B cell (primary cell): ENCODE results near the gene ARID3A. TPM values are rescaled to one million over a fixed set of nuclear protein-coding genes. Genes with fewer than 3 reads are reported as not detected.

Experiments
- ATAC-seq: fragments of 200-7000 bp; cut with Tn5 transposase; one replicate; pipeline ENCODE4 v1.10.0; 2021; ENCODE audit warnings: low read depth, mild to moderate bottlenecking, moderate number of reproducible peaks, moderate library complexity
- CTCF ChIA-PET: fragments of 350-600 bp; sonication (Branson Sonifier 250); formaldehyde crosslinking; loops from one replicate; lab custom pipeline; 2021; ENCODE audit warnings: antibody characterized with exemption, inconsistent platforms; lab: Charles Lee
- POLR2A ChIA-PET: fragments of 350-600 bp; sonication (Branson Sonifier 250); formaldehyde crosslinking; loops from one replicate; lab custom pipeline; 2021; ENCODE audit warnings: antibody characterized with exemption; lab: Charles Lee
- DNase-seq: peaks from one replicate; pipeline ENCODE4 v3.0.0; 2013
- H2AFZ ChIP-seq: 2 replicates; pipeline ENCODE4 v1.6.1; 2012; ENCODE audit warnings: mild to moderate bottlenecking, low read depth, low read length; ENCODE audit not compliant: insufficient read depth, poor library complexity, severe bottlenecking
- H3K27ac ChIP-seq, 2 donors: 1 replicate in 1 of 2; 2 replicates in 1 of 2; pipeline ENCODE4 v1.5.1; 2012 to 2013; ENCODE audit warnings: low read length in 2 of 2, mild to moderate bottlenecking in 2 of 2, moderate library complexity in 1 of 2
- H3K27me3 ChIP-seq, 4 experiments: fragments of 200-600 bp in 1 of 4; sonication (generic) in 1 of 4; replicated peaks in 1 of 4; 1 replicate in 2 of 4; 2 replicates in 2 of 4; pipeline versions ENCODE4 v1.6.1 to v1.7.0; 2013 to 2016; ENCODE audit warnings: low read length in 3 of 4, mild to moderate bottlenecking in 2 of 4, mixed read lengths in 1 of 4, moderate library complexity in 1 of 4; ENCODE audit not compliant: insufficient read depth in 4 of 4, control insufficient read depth in 3 of 4; ENCODE audit errors: control extremely low read depth in 1 of 4
- H3K36me3 ChIP-seq, 2 experiments: replicated peaks in 1 of 2; 1 replicate in 1 of 2; 2 replicates in 1 of 2; pipeline versions ENCODE4 v1.6.1 to v1.7.1; 2013; ENCODE audit warnings: low read length in 1 of 2; ENCODE audit not compliant: insufficient read depth in 2 of 2, control insufficient read depth in 1 of 2; ENCODE audit errors: control extremely low read depth in 1 of 2, extremely low read depth in 1 of 2
- H3K4me1 ChIP-seq, 2 donors: fragments of 200-600 bp in 1 of 2; sonication (generic) in 1 of 2; 1 replicate in 1 of 2; 2 replicates in 1 of 2; pipeline versions ENCODE4 v1.5.1 to v1.6.1; 2013 to 2017; ENCODE audit warnings: low read length in 2 of 2; ENCODE audit not compliant: control insufficient read depth in 2 of 2, insufficient read depth in 2 of 2
- H3K4me2 ChIP-seq: replicated peaks from 2 replicates; pipeline ENCODE3; 2012; ENCODE audit warnings: mild to moderate bottlenecking, low read depth, low read length; ENCODE audit not compliant: poor library complexity, severe bottlenecking
- H3K4me3 ChIP-seq, 5 experiments: fragments of 200-600 bp in 1 of 5; sonication (generic) in 1 of 5; 1 replicate in 3 of 5; 2 replicates in 2 of 5; pipeline versions ENCODE4 v1.5.1 to v1.7.0; 2011 to 2016; ENCODE audit warnings: low read length in 4 of 5, mild to moderate bottlenecking in 4 of 5, low read depth in 2 of 5, control low read depth in 1 of 5, moderate library complexity in 1 of 5; ENCODE audit not compliant: insufficient read depth in 1 of 5; ENCODE audit errors: control extremely low read depth in 1 of 5, extremely low read depth in 1 of 5
- H3K79me2 ChIP-seq: fragments of 200-600 bp; sonication (generic); one replicate; pipeline ENCODE4 v1.6.0; 2016; ENCODE audit warnings: low read length; ENCODE audit not compliant: control insufficient read depth, insufficient read depth
- H3K9ac ChIP-seq: fragments of 200-600 bp; sonication (generic); 2 replicates; pipeline ENCODE4 v1.6.1; 2017; ENCODE audit warnings: mild to moderate bottlenecking, low read length, moderate library complexity
- H3K9me3 ChIP-seq, 3 donors: one replicate each; pipeline versions ENCODE4 v1.6.1 to v1.7.1; 2013; ENCODE audit warnings: low read length in 2 of 3; ENCODE audit not compliant: control insufficient read depth in 2 of 3, insufficient read depth in 1 of 3; ENCODE audit errors: control extremely low read depth in 1 of 3
- H4K20me1 ChIP-seq: 2 replicates; pipeline ENCODE4 v1.6.0; 2012; ENCODE audit warnings: mild to moderate bottlenecking, low read length; ENCODE audit not compliant: insufficient read depth, control insufficient read depth, poor library complexity, severe bottlenecking
- H3K27ac Mint-ChIP-seq: one replicate; pipeline ENCODE4 v1.8.0; 2021; ENCODE audit warnings: mixed read lengths
- H3K27me3 Mint-ChIP-seq: one replicate; pipeline ENCODE4 v1.8.0; 2021; ENCODE audit warnings: mixed read lengths
- H3K4me1 Mint-ChIP-seq: one replicate; pipeline ENCODE4 v1.8.0; 2021; ENCODE audit warnings: mixed read lengths
- H3K4me3 Mint-ChIP-seq: one replicate; pipeline ENCODE4 v1.8.0; 2021; ENCODE audit warnings: mixed read lengths
- H3K9me3 Mint-ChIP-seq: one replicate; pipeline ENCODE4 v1.8.0; 2022; ENCODE audit warnings: mixed read lengths; ENCODE audit not compliant: insufficient read depth
- EZH2 ChIP-seq: IDR thresholded peaks from 2 replicates; pipeline ENCODE4 v1.6.1; 2012; ENCODE audit warnings: borderline replicate concordance, low read depth, mild to moderate bottlenecking, moderate library complexity, low read length; ENCODE audit not compliant: insufficient read depth, poor library complexity, severe bottlenecking
- WGBS: methylation state at CpG from one replicate; pipeline ENCODE4 v1.1.5; 2013; ENCODE audit warnings: missing lambda C conversion rate; ENCODE audit not compliant: insufficient coverage; 5-methylcytosine and 5-hydroxymethylcytosine counted together
- intact Hi-C: fragments of 100-400 bp; cut with micrococcal nuclease; formaldehyde crosslinking; loops from one replicate; pipeline ENCODE4 v1.10.0; 2022
- polyA plus RNA-seq: library from polyadenylated mRNA; depleted of rRNA; stranded (reverse); fragments of >200 nt; gene quantifications from 2 replicates; pipeline ENCODE4 v1.2.3, GENCODE V29; 2012
- total RNA-seq, 2 donors: library from RNA; stranded (reverse); fragments of 120-200 nt in 1 of 2; gene quantifications; 1 replicate in 1 of 2; 2 replicates in 1 of 2; pipeline versions ENCODE4 v1.2.3 to v1.2.4, GENCODE V29; 2013 to 2022
- TF ChIP-seq, protein P1 (sequence below): fragments of 200-600 bp; IDR thresholded peaks from one replicate; pipeline ENCODE4 v1.8.0; 2022; ENCODE audit warnings: antibody characterized with exemption, mild to moderate bottlenecking

ARID3A gene
- total and polyA plus RNA-seq, 2 donors (not counting 1 experiment from before 2014, with no cell fraction given), result 22.9 to 60.5 TPM

DNA sequence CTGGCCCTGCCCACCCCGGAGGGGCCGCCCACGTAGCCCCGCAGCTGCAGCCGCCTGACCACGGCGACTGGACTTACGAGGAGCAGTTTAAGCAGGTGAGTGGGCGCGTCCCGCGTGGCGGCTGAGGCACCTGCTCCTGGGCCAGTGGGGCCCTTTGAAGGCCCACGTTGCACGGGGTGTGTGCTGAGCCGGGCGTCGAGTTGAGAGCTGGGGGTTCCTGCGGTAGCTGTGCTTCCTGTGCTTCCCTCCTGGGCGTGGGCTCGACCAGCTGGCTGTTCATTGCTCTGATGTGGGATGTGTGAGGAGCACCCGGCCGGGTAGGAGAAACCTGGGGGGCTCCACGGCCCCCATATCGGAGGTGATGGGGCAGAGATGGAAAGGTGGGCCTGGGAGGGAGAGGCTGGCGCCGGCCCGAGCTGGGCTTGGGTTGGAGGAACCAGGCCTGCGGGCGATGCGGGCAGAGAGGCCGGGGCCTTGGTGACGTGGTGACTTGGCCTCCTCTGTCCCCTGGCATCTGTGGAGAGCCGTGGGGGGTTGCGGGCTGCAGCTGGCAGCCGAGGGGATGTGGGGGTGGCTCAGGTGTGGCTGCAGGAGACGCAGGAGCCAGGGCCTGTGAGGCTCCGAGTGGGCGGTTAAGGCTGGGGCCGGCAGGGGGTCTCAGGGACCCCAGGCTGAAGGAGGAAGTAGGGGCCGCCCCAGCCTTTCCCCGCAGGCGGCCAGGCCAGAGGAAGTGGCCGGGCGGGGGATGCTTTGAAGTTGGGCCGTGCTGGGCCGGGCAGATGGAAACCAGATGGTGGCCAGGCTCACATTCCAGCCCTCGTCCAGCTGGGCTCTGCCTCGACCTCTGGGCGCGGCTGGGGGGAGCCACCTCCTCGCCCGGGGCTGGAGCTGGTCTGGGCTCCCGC, 7.1 kb downstream of the ARID3A start:
- Mint-ChIP-seq H3K27me3 (no peaks in the 10 kb centered on the region), H3K9me3 (peaks cover 2% of the 10 kb centered on the region), H3K4me3 (peak overlapping the region; percentile 70), H3K4me1 (peaks cover 29% of the 10 kb centered on the region), H3K27ac (peak overlapping the region; percentile 84)
- peak overlapping the region; percentile 51 for H2AFZ ChIP-seq
- ChIA-PET CTCF (interaction anchor here (0.7 to 1.3 kb wide), 4 partner anchors 10 to 68 kb away, joined by 3 to 5 read pairs (median 4); no protein-coding TSS in a partner anchor), POLR2A (interaction anchor here (0.6 to 1.1 kb wide), 4 partner anchors 13 to 85 kb away, joined by 4 to 11 read pairs (median 8); no protein-coding TSS in a partner anchor)
- peak; percentile 22 for ATAC-seq
- H3K36me3 ChIP-seq, result peaks cover 2 to 3% of the 10 kb centered on the region in 2 experiments
- H3K79me2 ChIP-seq, result peaks cover 29% of the 10 kb centered on the region
- H3K4me1 ChIP-seq, result peaks cover 24 to 44% of the 10 kb centered on the region in 2 donors
- TF ChIP-seq EZH2, result no peak
- TF ChIP-seq, protein P1, sequence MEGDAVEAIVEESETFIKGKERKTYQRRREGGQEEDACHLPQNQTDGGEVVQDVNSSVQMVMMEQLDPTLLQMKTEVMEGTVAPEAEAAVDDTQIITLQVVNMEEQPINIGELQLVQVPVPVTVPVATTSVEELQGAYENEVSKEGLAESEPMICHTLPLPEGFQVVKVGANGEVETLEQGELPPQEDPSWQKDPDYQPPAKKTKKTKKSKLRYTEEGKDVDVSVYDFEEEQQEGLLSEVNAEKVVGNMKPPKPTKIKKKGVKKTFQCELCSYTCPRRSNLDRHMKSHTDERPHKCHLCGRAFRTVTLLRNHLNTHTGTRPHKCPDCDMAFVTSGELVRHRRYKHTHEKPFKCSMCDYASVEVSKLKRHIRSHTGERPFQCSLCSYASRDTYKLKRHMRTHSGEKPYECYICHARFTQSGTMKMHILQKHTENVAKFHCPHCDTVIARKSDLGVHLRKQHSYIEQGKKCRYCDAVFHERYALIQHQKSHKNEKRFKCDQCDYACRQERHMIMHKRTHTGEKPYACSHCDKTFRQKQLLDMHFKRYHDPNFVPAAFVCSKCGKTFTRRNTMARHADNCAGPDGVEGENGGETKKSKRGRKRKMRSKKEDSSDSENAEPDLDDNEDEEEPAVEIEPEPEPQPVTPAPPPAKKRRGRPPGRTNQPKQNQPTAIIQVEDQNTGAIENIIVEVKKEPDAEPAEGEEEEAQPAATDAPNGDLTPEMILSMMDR, result no peak
- intact Hi-C loops, result no loop called here
- DNase-seq, result peak; percentile 66
- H3K27ac ChIP-seq, result peak overlapping the region in 1 of 2 donors; percentile 56
- 14% methylated on average over 54 of the region's 54 CpGs for WGBS
- peaks cover 25% of the 10 kb centered on the region for H4K20me1 ChIP-seq
- H3K4me3 ChIP-seq, result peak overlapping the region in 1 of 5 experiments; percentile 28
- peaks cover 0 to 7% (median 3%) of the 10 kb centered on the region in 3 donors for H3K9me3 ChIP-seq
- no peaks in the 10 kb centered on the region for H3K27me3 ChIP-seq
- H3K9ac ChIP-seq, result no peak overlapping the region
- H3K4me2 ChIP-seq, result peak overlapping the region; percentile 77
